ENCODE measurements around the gene AHCY. TPM values are rescaled to one million over a fixed set of nuclear protein-coding genes. Genes with fewer than 3 reads are reported as not detected.
"Not testable (repeated sequence)": the region's sequence is repeated elsewhere in the genome, so short reads cannot be mapped to it uniquely, and the experiment has no call there.

The AHCY gene
- polyA plus RNA-seq, 1 donor from 2014 or later: 37.1 TPM

GRCh38 chr20:34328928-34329677 lies 25.9 kb upstream of the AHCY start:
- TF ChIP-seq CTCF (IDR thresholded peaks at IDR 0.05; ENCODE audit: poor library complexity, severe bottlenecking) (no peak), EZH2 (IDR thresholded peaks at IDR 0.05; ENCODE audit: borderline replicate concordance, insufficient read depth, low read length, poor library complexity, severe bottlenecking) (no peak), POLR2AphosphoS5 (IDR thresholded peaks at IDR 0.05) (no peak), RAD21 (conservative IDR thresholded peaks at IDR 0.05) (no peak), TAF1 (IDR thresholded peaks at IDR 0.05; ENCODE audit: low read depth) (no peak), MXI1 (conservative IDR thresholded peaks at IDR 0.05; ENCODE audit: poor library complexity, severe bottlenecking) (no peak), SMC3 (conservative IDR thresholded peaks at IDR 0.05; ENCODE audit: poor library complexity) (no peak), EP300 (conservative IDR thresholded peaks at IDR 0.05; ENCODE audit: poor library complexity, severe bottlenecking) (no peak)
- no peak overlapping the region for H3K4me3 ChIP-seq (ENCODE audit: low read length)
- H3K9ac ChIP-seq (ENCODE audit: low read length): no peak overlapping the region
- no peak overlapping the region for H3K4me2 ChIP-seq (ENCODE audit: low read length)
- H3K79me2 ChIP-seq (replicated peaks; ENCODE audit: insufficient read depth, low read length): no peaks in the 10 kb centered on the region
- H3K27ac ChIP-seq (ENCODE audit: low read length): no peak overlapping the region
- H3K9me3 ChIP-seq (ENCODE audit: low read length): no peaks in the 10 kb centered on the region
- no peaks in the 10 kb centered on the region for H3K36me3 ChIP-seq (ENCODE audit: insufficient read depth, low read length)
- H2AFZ ChIP-seq (ENCODE audit: low read depth, low read length): no peak overlapping the region
- no peaks in the 10 kb centered on the region for H3K27me3 ChIP-seq (ENCODE audit: insufficient read depth, low read depth, low read length)
- no peaks in the 10 kb centered on the region for H3K9me2 ChIP-seq (ENCODE audit: insufficient read depth, low read length)
- no peaks in the 10 kb centered on the region for H3F3A ChIP-seq (ENCODE audit: insufficient read depth, low read length, poor library complexity, severe bottlenecking)
- no peaks in the 10 kb centered on the region for H4K20me1 ChIP-seq (ENCODE audit: insufficient read depth)

GRCh38 chr20:34328207-34328606 lies 25.1 kb upstream of the AHCY start:
- H4K20me1 ChIP-seq (ENCODE audit: insufficient read depth); H3K9ac ChIP-seq (ENCODE audit: low read length); H3K9me2 ChIP-seq (ENCODE audit: insufficient read depth, low read length); H2AFZ ChIP-seq (ENCODE audit: low read depth, low read length); H3K79me2 ChIP-seq (replicated peaks; ENCODE audit: insufficient read depth, low read length); H3K9me3 ChIP-seq (ENCODE audit: low read length); H3K36me3 ChIP-seq (ENCODE audit: insufficient read depth, low read length); H3F3A ChIP-seq (ENCODE audit: insufficient read depth, low read length, poor library complexity, severe bottlenecking); H3K4me3 ChIP-seq (ENCODE audit: low read length); H3K4me2 ChIP-seq (ENCODE audit: low read length); H3K27me3 ChIP-seq (ENCODE audit: insufficient read depth, low read depth, low read length); H3K27ac ChIP-seq (ENCODE audit: low read length): not testable (repeated sequence)

GRCh38 chr20:34324541-34324940 lies 21.4 kb upstream of the AHCY start:
- TF ChIP-seq RAD21 (conservative IDR thresholded peaks at IDR 0.05) (no peak), TAF1 (IDR thresholded peaks at IDR 0.05; ENCODE audit: low read depth) (no peak), CTCF (IDR thresholded peaks at IDR 0.05; ENCODE audit: poor library complexity, severe bottlenecking) (no peak), MXI1 (conservative IDR thresholded peaks at IDR 0.05; ENCODE audit: poor library complexity, severe bottlenecking) (no peak), EZH2 (IDR thresholded peaks at IDR 0.05; ENCODE audit: borderline replicate concordance, insufficient read depth, low read length, poor library complexity, severe bottlenecking) (no peak), EP300 (conservative IDR thresholded peaks at IDR 0.05; ENCODE audit: poor library complexity, severe bottlenecking) (no peak), REST (IDR thresholded peaks at IDR 0.05; ENCODE audit: borderline replicate concordance) (no peak), POLR2AphosphoS5 (IDR thresholded peaks at IDR 0.05) (no peak), SMC3 (conservative IDR thresholded peaks at IDR 0.05; ENCODE audit: poor library complexity) (no peak)
- H3K9ac ChIP-seq (ENCODE audit: low read length): no peak overlapping the region
- no peaks in the 10 kb centered on the region for H3K36me3 ChIP-seq (ENCODE audit: insufficient read depth, low read length)

More at GRCh38 chr20:34324541-34324940, 21.4 kb upstream of the AHCY start:
- Histone ChIP-seq H3K79me2 (replicated peaks; ENCODE audit: insufficient read depth, low read length) (no peaks in the 10 kb centered on the region), H3K4me2 (ENCODE audit: low read length) (no peak overlapping the region), H3K27me3 (ENCODE audit: insufficient read depth, low read depth, low read length) (no peaks in the 10 kb centered on the region), H3K27ac (ENCODE audit: low read length) (no peak overlapping the region), H3K9me2 (ENCODE audit: insufficient read depth, low read length) (no peaks in the 10 kb centered on the region), H3K9me3 (ENCODE audit: low read length) (no peaks in the 10 kb centered on the region), H4K20me1 (ENCODE audit: insufficient read depth) (no peaks in the 10 kb centered on the region), H3K4me3 (ENCODE audit: low read length) (no peak overlapping the region), H2AFZ (ENCODE audit: low read depth, low read length) (no peak overlapping the region), H3F3A (ENCODE audit: insufficient read depth, low read length, poor library complexity, severe bottlenecking) (no peaks in the 10 kb centered on the region)
